Measurements from ENCODE around the gene RIMBP3C.
"Not testable (repeated sequence)": the region's sequence is repeated elsewhere in the genome, so short reads cannot be mapped to it uniquely, and the experiment has no call there.

Gene RIMBP3C

DNA sequence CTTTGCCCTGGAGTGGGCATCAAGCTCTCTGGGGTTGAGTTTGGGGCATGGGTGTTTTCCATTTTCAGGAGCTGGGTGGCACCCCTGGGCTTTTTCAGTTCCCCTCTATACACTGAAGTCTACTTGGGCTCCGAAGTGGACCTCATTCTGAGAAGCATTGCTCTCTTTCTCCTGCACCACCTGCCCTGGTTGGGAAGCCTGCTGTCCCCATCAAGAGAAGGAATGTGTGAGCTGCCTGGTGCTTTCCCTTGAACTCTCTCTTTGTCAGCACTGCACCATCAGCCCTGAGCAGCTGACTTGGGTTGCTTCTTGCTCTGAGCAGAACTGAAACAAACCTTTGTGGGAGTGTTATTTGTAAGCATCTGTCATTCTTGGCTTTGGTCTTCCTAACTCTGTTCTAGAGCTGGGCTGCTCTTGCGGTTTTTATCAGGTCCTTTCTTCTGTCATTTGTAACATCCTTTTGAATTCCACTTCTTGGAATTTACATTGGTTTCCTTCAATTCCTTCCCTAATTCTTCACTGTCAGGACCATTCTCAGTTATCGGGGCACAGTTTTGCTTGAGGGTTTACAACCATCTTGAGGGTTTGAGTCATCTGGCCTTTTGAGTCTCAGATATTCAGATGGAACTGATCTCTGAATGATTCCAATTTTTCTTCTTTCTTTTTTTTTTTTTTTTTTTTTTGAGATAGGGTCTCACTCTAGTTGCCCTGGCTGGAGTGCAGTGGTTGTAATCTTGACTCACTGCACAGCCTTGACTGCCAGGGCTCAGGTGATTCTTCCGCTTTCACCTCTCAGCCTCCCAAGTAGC is 36.7 kb upstream of the RIMBP3C start:
- Histone ChIP-seq H3K4me1 (ENCODE audit: insufficient read depth, low read length) (no peaks in the 10 kb centered on the region), H3K27me3 (ENCODE audit: insufficient read depth, low read length) (no peaks in the 10 kb centered on the region), H3K4me3 (ENCODE audit: low read length) (no peak overlapping the region), H3K9ac (ENCODE audit: low read depth, low read length) (no peak overlapping the region), H3K27ac (ENCODE audit: low read length) (no peak overlapping the region), H3K36me3 (ENCODE audit: insufficient read depth, low read depth, low read length) (peaks cover 16% of the 10 kb centered on the region), H3K9me3 (ENCODE audit: insufficient read depth, low read depth, low read length) (no peaks in the 10 kb centered on the region)

DNA sequence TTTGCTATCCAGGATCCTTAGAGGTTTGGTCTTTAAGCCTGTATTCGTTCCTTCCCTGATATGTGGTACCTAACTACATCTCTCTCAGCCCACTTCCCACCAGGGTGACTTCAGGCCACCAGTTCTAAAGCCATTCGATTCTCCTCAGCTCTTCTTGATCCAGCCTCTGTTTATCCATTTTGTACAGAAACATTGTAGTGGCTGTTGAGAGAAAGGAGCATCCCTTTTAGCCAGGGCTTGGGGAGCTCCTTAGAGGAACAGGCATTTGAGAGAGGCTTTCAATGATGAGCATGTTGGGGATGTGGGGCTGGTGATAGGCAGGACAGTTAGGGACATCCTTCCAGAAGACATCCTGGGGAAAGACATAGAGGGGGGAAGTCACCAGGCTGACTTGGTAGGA is 34.1 kb upstream of the RIMBP3C start:
- Histone ChIP-seq H3K36me3 (ENCODE audit: insufficient read depth, low read depth, low read length) (0 out of 2 replicates have a peak, but pooled peaks cover 6% of the 10 kb centered on the region), H3K4me3 (ENCODE audit: low read length) (no peak overlapping the region), H3K27me3 (ENCODE audit: insufficient read depth, low read length) (no peaks in the 10 kb centered on the region), H3K9ac (ENCODE audit: low read depth, low read length) (no peak overlapping the region), H3K27ac (ENCODE audit: low read length) (no peak overlapping the region), H3K9me3 (ENCODE audit: insufficient read depth, low read depth, low read length) (no peaks in the 10 kb centered on the region), H3K4me1 (ENCODE audit: insufficient read depth, low read length) (no peaks in the 10 kb centered on the region)

GRCh38 chr22:21582801-21583740 is 31.8 kb upstream of the RIMBP3C start:
- 0 out of 2 replicates have a peak, but pooled peaks cover 6% of the 10 kb centered on the region for H3K36me3 ChIP-seq (ENCODE audit: insufficient read depth, low read depth, low read length)
- H3K27me3 ChIP-seq (ENCODE audit: insufficient read depth, low read length): no peaks in the 10 kb centered on the region
- no peak overlapping the region for H3K4me3 ChIP-seq (ENCODE audit: low read length)
- no peaks in the 10 kb centered on the region for H3K4me1 ChIP-seq (ENCODE audit: insufficient read depth, low read length)
- no peaks in the 10 kb centered on the region for H3K9me3 ChIP-seq (ENCODE audit: insufficient read depth, low read depth, low read length)
- H3K27ac ChIP-seq (ENCODE audit: low read length): no peak overlapping the region
- H3K9ac ChIP-seq (ENCODE audit: low read depth, low read length): no peak overlapping the region

DNA sequence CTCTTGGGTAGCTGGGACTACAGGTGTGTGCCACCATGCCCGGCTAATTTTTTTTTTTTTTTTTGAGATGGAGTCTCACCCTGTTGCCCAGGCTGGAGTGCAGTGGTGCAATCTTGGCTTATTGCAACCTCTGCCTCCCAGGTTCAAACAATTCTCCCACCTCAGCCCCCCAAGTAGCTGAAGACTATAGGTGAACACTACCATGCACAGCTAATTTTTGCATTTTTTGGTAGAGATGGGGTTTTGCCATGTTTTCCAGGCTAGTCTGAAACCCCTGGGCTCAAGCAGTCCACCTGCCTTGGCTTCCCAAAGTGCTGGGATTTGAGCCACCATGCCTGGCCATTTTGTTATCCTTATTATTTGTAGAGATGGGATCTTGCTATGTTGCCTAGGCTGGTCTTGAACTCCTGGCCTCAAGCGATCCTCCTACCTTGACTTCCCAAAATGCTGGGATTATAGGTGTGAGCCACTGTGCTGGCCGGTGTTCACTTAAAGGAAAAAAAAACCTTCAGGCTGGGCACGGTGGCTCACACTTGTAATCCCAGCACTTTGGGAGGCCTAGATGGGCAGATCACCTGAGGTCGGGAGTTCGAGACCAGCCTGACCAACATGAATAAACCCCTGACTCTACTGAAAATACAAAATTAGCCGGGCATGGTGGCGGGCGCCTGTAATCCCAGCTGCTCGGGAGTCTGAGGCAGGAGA is 29.9 kb upstream of the RIMBP3C start:
- H3K4me1 ChIP-seq (ENCODE audit: insufficient read depth, low read length); H3K36me3 ChIP-seq (ENCODE audit: insufficient read depth, low read depth, low read length); H3K27ac ChIP-seq (ENCODE audit: low read length); H3K27me3 ChIP-seq (ENCODE audit: insufficient read depth, low read length); H3K4me3 ChIP-seq (ENCODE audit: low read length); H3K9me3 ChIP-seq (ENCODE audit: insufficient read depth, low read depth, low read length); H3K9ac ChIP-seq (ENCODE audit: low read depth, low read length): not testable (repeated sequence)

- H3K9ac ChIP-seq (ENCODE audit: low read depth, low read length); H3K27me3 ChIP-seq (ENCODE audit: insufficient read depth, low read length); H3K36me3 ChIP-seq (ENCODE audit: insufficient read depth, low read depth, low read length); H3K4me3 ChIP-seq (ENCODE audit: low read length); H3K27ac ChIP-seq (ENCODE audit: low read length); H3K9me3 ChIP-seq (ENCODE audit: insufficient read depth, low read depth, low read length); H3K4me1 ChIP-seq (ENCODE audit: insufficient read depth, low read length): not testable (repeated sequence)
Measured at GRCh38 chr22:21580623-21581007, 29.4 kb upstream of the RIMBP3C start.

DNA sequence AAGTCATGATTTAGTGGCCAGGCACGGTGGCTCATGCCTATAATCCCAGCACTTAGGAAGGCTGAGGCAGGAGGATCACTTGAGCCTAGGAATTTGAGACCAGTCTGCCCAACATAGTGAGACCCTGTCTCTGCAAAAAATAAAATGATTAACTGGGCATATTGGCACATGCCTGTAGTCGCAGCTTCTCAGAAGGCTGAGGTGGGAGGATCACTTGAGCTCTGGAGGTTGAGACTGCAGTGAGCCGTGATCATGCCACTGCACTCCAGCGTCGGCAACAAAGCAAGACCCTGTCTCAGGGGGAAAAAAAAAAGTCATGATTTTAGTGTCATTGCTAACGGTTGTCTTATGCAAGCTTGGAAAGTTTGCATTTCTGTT is 28.2 kb upstream of the RIMBP3C start:
- H3K27ac ChIP-seq (ENCODE audit: low read length): no peak overlapping the region

DNA sequence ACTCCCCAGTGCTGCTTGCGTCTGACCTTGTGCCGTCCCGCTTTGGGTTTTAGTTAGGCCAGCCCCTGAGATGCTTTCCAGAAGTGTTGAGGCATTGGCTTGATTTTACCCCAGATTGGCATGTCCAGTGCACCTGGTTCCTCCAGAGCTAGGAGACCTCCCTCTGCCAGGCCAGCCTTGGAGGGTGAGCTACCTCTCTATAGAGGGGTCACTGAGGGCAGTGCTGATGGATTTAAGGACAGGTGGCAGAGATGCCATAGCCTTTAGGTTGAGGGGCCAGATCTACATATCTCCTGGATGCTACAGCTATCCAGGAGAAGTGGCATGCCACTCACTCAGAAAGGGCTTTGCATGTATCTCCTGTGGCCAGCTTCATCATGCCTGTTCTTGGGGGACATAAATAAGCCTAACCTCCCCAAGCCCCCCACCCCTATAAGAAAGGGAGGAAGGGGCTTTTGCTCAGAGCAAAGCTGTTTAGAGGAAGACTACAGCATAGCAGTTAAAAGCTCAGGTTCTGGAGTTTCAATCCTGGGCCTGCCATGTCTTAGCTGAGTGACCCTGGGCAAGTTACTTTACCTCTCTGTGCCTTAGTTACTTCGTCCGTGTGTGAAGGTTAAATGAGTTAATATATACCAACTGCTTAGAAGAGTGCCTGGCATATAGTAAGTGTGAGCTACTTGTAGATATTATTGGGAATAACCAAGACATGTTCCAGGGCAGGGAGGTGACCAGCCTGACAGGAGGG is 22.7 kb upstream of the RIMBP3C start:
- Histone ChIP-seq H3K27ac (ENCODE audit: low read length) (no peak overlapping the region), H3K36me3 (ENCODE audit: insufficient read depth, low read depth, low read length) (peaks cover 12% of the 10 kb centered on the region), H3K4me1 (ENCODE audit: insufficient read depth, low read length) (peaks cover 16% of the 10 kb centered on the region), H3K4me3 (ENCODE audit: low read length) (no peak overlapping the region), H3K9me3 (ENCODE audit: insufficient read depth, low read depth, low read length) (no peaks in the 10 kb centered on the region), H3K9ac (ENCODE audit: low read depth, low read length) (no peak overlapping the region), H3K27me3 (ENCODE audit: insufficient read depth, low read length) (no peaks in the 10 kb centered on the region)

More for the DNA sequence above, 28.2 kb upstream of the RIMBP3C start:
- no peaks in the 10 kb centered on the region for H3K4me1 ChIP-seq (ENCODE audit: insufficient read depth, low read length)
- no peaks in the 10 kb centered on the region for H3K9me3 ChIP-seq (ENCODE audit: insufficient read depth, low read depth, low read length)
- H3K4me3 ChIP-seq (ENCODE audit: low read length): no peak overlapping the region
- no peaks in the 10 kb centered on the region for H3K27me3 ChIP-seq (ENCODE audit: insufficient read depth, low read length)
- no peaks in the 10 kb centered on the region for H3K36me3 ChIP-seq (ENCODE audit: insufficient read depth, low read depth, low read length)
- H3K9ac ChIP-seq (ENCODE audit: low read depth, low read length): no peak overlapping the region

GRCh38 chr22:21573293-21573734 is 22.1 kb upstream of the RIMBP3C start:
- Histone ChIP-seq H3K9ac (ENCODE audit: low read depth, low read length) (no peak overlapping the region), H3K27ac (ENCODE audit: low read length) (no peak overlapping the region), H3K4me1 (ENCODE audit: insufficient read depth, low read length) (peaks cover 16% of the 10 kb centered on the region)

DNA sequence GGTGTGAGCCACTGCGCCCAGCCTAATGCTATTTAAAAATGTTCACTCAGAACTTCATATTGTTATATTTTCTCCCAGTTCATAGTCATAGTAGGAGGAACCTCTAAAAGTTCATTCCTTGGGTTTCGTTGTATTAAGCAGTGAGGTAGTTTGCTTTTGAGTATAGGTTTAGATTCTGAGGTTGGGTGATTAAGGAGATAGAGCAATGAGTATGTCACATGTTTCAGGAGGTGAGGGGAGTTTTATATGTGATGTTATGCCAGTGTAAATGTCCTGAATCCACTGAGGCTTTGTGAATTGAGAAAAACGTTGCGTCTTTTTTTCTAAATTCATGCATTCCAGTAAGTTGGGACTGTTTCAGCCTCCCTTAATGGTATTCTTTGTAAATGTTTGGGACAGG is 20.4 kb upstream of the RIMBP3C start:
- H3K9me3 ChIP-seq (ENCODE audit: insufficient read depth, low read depth, low read length): no peaks in the 10 kb centered on the region
- H3K4me3 ChIP-seq (ENCODE audit: low read length): no peak overlapping the region
- H3K9ac ChIP-seq (ENCODE audit: low read depth, low read length): no peak overlapping the region
- peaks cover 12% of the 10 kb centered on the region for H3K36me3 ChIP-seq (ENCODE audit: insufficient read depth, low read depth, low read length)
- H3K4me1 ChIP-seq (ENCODE audit: insufficient read depth, low read length): peaks cover 16% of the 10 kb centered on the region
- no peak overlapping the region for H3K27ac ChIP-seq (ENCODE audit: low read length)
- H3K27me3 ChIP-seq (ENCODE audit: insufficient read depth, low read length): no peaks in the 10 kb centered on the region

More at GRCh38 chr22:21573293-21573734, 22.1 kb upstream of the RIMBP3C start:
- H3K9me3 ChIP-seq (ENCODE audit: insufficient read depth, low read depth, low read length): no peaks in the 10 kb centered on the region
- no peak overlapping the region for H3K4me3 ChIP-seq (ENCODE audit: low read length)
- no peaks in the 10 kb centered on the region for H3K27me3 ChIP-seq (ENCODE audit: insufficient read depth, low read length)
- H3K36me3 ChIP-seq (ENCODE audit: insufficient read depth, low read depth, low read length): peaks cover 12% of the 10 kb centered on the region

- Histone ChIP-seq H3K4me1 (ENCODE audit: insufficient read depth, low read length) (peaks cover 16% of the 10 kb centered on the region), H3K4me3 (ENCODE audit: low read length) (peak overlapping the region; percentile 99; the same call in 1 of the 2 replicates)
Measured at GRCh38 chr22:21570398-21570797, 19.1 kb upstream of the RIMBP3C start.

More at GRCh38 chr22:21570398-21570797, 19.1 kb upstream of the RIMBP3C start:
- H3K36me3 ChIP-seq (ENCODE audit: insufficient read depth, low read depth, low read length): peaks cover 12% of the 10 kb centered on the region
- H3K9ac ChIP-seq (ENCODE audit: low read depth, low read length): peak overlapping the region; percentile 31; the same call in 1 of the 2 replicates
- no peaks in the 10 kb centered on the region for H3K27me3 ChIP-seq (ENCODE audit: insufficient read depth, low read length)
- H3K9me3 ChIP-seq (ENCODE audit: insufficient read depth, low read depth, low read length): no peaks in the 10 kb centered on the region
- H3K27ac ChIP-seq (ENCODE audit: low read length): no peak overlapping the region
